HL-60/S4 (cell line): Measurements from ENCODE around the gene FBLL1.
"Not testable (repeated sequence)": the region's sequence is repeated elsewhere in the genome, so short reads cannot be mapped to it uniquely, and the experiment has no call there.

Source experiments
- in situ Hi-C: fragments of 300-500 bp; cut with MboI; formaldehyde crosslinking; loops from 2 replicates; pipeline ENCODE4 v1.14.3; 2022; ENCODE audit warnings: low sequenced_read_pairs

FBLL1 gene

DNA sequence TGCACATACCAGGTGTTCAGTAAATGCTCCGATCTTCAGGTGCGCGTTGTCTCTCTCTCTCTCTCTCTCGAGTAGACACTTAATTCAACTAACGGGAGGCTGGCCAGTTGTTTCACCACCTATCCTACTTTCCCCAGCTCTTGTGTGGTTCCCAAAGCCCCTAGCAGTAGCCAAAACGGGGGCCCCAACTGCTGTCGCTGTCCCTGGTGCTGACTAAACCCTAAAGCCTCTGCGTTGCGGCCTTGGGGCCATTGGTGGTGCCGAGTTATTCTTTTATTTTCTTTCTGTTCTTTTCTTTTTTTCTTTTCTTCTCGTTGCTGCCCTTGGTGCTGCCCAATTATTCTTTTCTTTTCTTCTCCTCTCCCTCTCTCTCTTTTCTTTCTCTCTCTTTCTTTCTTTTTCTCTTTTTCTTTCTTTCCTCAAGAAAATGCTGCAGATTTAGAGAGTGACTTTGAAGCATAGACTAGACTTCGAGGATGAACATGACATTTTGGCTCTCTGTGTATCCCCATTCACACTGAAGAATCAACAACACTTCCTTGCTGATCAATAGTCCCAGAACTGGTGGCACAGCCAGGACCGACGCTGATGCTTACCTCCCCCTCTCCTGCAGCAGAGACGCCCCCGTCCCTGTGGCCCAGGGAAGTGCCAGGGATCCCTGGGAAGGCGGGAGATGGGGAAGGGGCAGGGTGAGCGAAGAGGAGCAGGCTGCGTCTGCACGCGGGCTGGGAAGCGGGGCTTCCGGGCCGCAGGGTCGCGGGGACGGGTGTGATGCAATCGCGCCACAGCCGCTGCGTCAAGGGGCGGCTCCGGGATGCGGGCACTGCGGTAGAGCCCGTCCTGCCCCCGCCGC is at the start of gene FBLL1:
Gene FBLL1, plus strand, starts transcription at position 785 of the 853 bp plus-strand sequence. CDS start 200 bp downstream, outside the sequence.
- in situ Hi-C loops: no loop called here

DNA sequence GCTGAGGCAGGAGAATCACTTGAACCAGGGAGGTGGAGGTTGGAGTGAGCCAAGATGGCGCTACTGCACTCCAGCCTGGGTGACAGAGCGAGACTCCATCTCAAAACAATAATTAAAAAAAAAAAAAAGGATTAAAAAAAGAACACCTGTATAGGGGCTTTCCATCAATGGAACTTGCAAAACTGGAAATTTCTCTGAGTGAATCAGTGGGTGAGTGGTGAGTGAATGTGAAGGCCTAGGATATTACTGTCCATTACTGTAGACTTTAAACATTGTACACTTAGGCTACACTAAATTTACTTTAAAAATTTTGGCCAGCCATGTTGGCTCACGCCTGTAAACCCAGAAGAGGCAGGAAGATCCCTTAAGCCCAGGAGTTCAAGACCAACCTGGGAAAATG is 48.5 kb upstream of the FBLL1 start:
- in situ Hi-C loops: no loop called here

DNA sequence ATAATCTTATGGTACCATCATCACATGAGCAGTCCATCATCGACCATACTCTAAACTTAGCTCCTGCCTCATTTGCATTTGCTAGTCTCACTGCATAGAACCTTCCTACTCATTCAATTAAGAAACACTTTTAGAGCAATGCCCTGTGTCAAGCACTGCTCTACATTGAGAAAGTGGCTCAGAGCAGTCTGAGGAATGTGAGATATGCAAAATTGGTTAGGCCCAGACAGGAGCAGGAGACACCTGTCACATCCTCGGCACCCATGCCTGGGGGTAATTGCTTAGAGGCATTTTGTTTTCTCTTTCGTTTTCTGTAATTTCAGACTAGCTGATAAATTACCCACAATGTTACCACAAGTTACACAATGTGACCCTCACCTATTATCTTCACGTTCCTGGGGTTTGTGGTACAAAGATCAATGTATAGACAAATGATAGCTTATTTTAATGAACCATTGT is 47.7 kb upstream of the FBLL1 start:
- in situ Hi-C loops: no loop called here

DNA sequence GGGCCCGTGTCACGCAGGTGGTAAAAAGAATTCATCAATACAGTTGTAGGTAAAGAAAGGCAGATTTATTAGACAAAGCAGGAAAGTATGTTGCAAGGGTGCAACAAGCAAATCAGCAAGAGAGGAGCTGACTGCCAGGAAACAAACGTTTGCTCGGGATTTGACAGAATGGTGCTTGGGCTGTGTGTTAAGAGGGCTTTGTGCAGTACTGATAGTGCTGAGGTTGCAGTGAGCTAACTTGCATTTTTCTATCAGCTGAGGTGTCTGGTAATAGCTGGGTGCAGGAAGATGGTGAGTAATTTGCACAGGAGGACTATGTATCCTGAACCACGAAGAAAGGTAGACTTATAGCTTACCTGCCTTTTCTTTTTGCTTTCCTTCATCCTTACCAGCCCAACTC is 46.7 kb upstream of the FBLL1 start:
- in situ Hi-C loops: no loop called here

DNA sequence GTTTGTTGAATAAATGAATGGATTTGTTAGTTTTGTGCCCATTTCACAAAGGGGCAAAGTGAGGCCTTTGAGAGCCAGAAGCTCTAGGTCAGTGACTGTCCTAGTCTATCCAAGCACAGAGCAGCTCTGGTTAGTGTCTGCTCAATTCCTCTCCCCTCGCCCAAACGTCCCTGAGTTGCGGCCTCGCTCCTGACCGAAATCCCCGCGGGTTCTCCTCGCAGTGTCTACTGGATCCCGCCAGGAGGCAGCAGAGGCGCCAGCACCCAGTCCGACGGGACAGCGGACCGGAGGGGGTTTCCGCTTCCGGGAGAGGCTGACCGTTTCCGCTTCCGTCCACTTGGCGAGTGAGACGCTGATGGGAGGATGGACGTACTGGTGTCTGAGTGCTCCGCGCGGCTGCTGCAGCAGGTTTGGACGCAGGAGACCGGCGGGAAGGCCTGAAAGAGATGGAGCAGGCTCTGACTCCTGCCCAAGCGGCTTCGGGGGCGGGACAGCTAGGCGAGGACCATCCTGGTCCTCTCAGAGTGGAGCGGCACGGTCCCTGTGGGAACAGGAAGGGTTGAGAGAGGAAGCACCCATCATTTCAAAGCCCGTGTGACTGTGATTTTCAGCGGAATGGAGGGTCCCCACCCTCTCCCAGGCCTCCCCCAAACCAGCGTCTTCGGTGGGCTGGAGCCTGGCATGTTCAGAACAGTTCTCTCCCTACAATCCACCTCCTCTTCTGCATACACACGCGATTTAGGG is 42.8 kb upstream of the FBLL1 start, which contains the start of gene RARS1:
Gene RARS1, plus strand, starts transcription at position 336 of the 744 bp plus-strand sequence. Its CDS starts 28 bp downstream, at position 364.
- in situ Hi-C loops: no loop called here

DNA sequence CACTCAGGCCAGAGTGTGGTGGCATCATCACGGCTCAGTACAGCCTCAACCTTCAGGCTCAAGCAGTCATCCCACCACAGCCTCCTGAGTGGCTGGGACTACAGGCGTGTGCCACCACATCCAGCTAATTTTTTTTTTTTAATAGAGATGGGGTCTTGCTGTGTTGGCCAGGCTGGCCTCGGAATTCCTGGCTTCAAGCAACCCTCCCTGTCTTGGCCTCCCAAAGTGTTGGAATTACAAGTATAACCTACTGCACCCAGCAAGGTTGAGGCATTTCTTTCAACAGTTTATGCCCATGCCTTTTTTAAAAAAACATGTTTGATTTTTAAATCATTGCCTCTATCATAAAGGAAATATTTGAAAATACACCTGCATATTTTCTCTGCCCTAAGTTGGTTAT is 40.0 kb upstream of the FBLL1 start:
- in situ Hi-C loops: no loop called here

DNA sequence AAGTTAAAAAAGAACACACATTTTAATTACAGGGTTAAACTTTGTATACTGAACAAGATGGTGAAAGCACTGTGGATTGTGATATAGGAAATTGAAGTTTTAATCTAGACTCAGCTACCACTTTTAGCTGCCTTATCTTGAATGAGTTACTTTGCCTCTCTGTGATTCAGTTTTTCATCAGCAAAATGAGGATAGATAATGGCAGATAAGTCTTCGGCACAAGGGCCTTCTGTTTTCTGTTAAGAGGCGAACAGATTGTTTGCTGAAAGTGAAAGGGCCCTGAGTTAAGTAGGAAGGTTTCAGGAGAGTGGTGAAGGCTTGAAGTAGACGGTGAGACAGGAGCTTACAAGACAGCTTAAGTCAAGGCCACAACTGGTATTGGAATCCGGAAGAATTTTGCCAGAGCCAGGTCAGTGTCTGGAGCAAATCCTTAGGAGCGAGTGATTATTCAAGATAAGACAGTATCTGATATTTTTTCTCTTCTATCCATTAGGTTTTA is 35.0 kb upstream of the FBLL1 start:
- in situ Hi-C loops: no loop called here

DNA sequence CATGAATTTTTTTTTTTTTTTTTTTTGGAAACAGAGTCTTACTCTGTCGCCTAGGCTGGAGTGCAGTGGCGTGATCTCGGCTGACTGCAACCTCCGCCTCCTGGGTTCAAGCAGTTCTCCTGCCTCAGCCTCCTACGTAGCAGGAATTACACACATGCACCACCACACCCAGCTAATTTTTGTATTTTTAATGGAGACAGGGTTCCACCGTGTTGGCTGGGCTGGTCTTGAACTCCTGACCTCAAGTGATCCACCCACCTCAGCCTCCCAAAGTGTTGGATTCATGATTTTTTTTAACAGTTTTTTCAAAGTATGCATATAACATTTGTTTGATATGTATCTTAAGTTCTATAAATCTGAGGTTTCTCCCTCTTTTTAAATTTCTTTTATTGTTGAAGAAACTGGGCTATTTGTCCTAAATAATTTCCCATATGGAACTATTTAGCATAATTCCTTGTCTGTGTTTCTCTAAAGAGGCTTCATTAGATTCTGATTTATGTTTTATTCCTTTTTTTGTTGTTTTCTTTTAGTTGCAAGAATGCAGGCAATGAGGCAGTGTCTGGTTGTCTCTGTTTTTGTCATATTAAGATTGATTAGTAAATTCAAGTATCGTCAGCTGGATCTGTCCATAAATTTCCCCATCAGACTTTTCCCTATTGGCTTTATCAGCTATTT is 26.4 kb upstream of the FBLL1 start:
- in situ Hi-C loops: no loop called here

DNA sequence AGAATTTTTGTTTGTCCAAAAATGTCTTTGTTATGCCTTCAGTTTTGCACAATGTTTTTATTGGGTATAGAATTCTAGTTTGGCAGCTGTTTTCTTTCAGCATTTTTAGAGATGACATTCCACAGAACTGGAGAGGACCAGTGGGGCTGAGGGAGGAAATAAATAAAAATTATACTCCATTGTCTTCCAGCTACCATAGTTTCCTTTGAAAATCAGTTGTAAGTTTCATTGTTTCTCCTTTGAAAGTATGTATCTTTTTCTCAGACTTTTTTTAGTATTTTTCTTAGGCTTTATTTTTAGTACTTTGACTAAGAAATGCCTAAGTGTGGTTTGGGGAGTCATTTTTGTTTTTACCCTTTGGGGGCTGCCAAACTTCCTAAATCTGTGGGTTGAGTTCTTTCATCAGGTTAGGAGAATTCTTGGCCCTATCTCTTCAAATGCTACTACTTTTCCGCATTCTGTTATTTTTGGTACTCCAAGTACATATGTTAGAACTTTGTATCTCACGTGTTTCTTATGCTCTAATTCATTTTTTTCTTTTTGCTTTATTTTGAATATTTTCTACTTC is 15.2 kb upstream of the FBLL1 start:
- in situ Hi-C loops: no loop called here

DNA sequence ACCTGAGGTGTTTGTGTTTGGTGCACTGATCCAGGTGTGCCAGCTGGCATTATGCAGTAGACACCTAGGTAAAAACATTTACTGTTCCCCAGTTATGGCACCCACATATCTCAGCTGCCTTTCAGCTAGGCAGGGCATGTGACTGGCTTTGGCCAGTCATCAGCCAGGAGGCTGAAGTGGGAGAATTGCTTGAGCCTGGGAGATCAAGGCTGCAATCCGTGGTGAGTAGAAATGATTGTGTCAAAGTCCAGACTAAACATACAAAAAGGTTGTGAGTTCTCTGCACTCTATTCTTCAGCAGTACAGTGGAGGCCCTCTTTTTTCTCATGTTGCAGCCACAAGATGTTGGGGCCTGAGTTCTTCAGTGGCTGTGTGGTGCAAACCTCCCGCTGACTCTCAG is 3.2 kb upstream of the FBLL1 start:
- in situ Hi-C loops: no loop called here

DNA sequence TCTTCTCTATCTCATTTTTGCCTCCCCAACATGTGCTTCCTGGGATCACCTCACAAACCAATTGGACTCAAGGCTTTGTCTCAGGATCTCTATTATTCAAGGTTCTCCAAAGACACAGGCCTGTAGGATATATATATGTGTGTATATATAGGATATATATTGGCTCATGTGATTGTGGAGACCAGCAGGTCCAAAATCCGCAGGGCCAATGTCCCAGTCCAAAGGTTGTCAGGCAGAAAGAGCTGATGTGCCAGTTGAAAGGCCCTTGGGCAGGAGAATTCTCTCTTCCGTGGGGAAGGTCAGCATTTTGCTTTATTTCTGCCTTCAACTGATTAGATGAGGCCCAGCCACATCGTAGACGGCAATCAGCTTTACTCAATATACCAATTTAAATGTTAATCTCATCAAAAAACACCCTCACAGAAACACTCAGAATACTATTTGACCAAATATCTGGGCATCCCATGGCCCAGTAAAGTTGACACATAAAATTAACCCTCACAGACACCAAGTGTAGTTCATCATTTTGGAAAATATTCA is 1.3 kb upstream of the FBLL1 start:
- in situ Hi-C loops: no loop called here

DNA sequence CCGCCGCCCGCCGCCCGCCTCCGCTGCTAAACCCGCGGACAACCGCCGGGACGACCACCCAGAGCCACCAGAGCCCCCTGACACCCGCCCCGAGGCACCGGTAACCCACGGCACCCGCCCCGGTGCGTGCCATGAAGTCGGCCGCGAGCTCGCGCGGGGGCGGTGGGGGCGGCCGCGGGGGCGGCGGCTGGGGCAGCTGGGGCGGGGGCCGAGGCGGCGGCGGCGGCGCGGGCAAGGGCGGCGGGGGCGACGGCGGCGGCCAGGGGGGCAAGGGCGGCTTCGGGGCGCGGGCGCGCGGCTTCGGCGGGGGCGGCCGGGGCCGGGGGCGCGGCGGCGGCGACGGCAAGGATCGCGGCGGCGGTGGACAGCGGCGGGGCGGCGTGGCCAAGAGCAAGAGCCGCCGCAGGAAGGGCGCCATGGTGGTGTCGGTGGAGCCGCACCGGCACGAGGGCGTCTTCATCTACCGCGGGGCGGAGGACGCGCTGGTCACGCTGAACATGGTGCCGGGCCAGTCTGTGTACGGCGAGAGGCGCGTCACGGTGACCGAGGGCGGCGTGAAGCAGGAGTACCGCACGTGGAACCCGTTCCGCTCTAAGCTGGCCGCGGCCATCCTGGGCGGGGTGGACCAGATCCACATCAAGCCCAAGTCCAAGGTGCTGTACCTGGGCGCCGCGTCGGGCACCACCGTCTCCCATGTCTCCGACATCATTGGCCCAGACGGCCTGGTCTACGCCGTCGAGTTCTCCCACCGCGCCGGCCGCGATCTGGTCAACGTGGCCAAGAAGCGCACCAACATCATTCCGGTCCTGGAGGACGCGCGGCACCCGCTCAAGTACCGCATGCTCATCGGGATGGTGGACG is 499 bp downstream of the FBLL1 start:
- in situ Hi-C loops: no loop called here

DNA sequence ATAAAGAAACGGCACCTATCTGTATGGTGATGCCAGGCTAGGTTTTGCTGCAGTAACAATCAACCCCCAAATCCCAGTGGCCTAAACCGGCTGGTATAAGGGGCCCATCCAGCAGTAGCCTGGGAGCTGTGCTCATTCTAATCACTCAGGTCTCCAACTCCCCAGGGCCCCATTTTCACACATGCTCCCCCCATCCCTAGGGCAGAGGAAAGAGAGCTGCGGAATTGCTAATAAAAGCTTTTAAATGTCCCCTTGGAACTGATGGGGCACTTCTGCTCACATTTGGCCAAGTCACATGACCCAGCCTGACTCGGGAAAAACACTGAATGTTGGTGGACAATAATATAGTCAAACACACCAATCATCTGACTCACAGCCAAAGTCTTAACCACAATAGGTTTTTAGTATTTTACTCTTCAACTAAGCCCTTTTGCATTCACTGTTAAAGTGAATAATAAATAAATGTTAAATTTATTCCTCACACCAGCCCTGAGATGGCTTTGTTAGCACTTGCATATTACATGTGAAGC is 1.6 kb downstream of the FBLL1 start:
- in situ Hi-C loops: no loop called here

DNA sequence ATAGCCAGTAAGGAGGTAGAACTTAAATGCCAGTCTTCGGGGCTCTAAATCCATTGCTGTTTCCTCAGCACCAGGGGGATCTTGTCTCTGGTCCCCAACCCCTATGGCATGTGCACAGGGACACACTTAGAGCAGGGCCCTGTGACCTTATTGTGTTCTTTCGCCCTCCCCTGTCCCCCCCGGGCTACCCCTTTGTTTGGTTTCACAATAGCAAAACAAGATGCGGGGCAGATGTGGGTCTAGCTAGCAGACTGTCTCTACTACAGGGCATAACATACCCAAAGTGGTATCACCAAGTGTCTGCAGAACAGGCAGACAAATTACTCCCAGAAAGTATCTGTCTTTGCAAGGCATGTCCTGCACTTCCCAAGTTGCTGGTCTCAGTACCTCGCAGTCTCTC is 2.1 kb downstream of the FBLL1 start:
- in situ Hi-C loops: no loop called here

DNA sequence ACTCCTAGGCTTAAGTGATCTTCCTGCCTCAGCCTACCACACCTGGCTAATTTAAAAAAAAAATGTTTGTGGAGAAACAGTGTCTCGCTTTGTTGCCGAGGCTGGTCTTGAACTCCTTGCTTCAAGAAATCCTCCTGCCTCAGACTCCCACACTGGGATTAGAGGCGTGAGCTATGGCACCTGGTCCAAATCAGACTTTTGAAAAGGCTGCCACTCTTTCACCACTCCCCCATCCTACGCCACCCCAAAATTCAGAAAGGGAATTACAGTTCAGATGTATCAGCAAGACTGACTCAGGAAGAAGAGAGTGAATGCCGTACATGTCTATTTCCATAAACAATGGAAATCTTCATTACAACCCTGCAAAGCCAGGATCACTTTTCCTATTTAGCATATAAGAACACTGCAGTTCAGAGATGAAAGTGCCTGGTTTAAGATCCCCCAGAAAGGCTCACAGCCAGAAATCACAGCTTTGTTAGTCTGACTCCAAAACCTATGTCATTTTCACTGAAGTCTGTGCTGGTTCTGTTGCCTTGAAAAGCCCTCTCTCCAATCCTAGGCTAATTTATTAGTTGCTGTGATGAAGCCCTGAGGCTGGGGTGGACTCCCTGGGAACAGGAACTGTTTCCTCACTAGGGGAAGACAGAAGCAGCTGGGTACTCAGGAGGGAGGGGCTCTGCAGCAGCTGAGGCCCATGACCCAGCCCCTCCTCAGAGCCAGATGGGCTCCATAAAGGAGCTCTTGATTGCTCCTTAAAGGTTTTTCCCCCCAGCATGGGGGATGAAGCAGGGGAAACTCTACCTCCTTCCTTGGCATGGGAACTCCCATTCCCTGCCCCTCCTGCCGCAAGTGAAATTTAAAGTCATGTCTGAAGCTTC is 3.1 kb downstream of the FBLL1 start:
- in situ Hi-C loops: no loop called here

DNA sequence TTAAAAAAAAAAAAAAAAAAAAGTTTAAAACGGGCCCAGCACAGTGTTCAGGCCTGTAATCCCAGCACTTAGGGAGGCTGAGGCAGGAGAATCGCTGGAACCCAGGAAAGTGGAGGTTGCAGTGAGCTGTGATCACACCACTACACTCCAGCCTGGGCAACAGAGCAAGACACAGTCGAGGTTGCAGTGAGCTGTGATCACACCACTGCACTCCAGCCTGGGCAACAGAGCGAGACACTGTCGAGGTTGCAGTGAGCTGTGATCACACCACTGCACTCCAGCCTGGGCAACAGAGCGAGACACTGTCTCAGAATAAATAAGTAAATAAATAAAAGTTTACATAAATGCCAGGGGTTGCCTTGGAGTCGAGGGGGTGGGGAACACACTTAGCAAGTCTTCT is 5.2 kb downstream of the FBLL1 start:
- in situ Hi-C loops: not testable (repeated sequence)

DNA sequence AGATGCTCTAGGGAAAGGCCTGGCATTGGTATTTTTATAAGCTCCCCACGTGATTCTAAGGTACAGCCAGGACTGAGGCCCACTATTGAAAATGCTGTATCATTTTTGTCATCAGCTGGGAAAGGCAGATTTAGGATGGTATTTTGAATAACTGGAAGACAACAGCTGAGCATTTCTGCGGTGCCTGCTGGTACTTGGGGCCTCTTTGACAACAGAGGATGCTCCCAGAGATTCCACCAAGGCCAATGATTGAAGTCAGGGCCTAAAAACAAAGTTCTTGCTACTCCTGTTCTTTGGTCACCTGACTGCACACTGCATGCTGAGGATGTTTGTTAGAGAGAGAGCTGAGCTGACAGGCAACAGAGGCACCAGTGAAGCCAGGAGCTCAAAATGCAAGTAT is 8.1 kb downstream of the FBLL1 start:
- in situ Hi-C loops: no loop called here

DNA sequence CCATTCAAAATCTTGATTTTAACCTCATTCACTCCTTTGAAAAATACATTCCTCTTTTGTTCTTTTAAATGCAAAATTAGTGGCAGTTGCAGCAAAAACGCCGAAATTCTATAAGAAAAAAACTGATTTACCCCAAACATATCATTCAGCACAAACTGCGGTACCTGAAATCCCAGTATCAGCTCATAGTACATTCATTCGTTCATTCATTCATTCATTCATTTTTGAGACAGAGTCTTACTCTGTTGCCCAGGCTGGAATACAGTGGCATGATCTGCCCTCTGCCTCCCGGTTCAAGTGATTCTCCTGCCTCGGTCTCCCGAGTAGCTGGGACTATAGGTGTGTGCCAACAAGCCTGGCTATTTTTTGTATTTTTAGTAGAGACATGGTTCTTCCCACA is 20.4 kb downstream of the FBLL1 start:
- in situ Hi-C loops: no loop called here
